Activated B cell treated with CpG ODN at 0.5 μM for 24 hours (primary cell): ENCODE data around the gene TANGO6. TPM values are rescaled to one million over a fixed set of nuclear protein-coding genes. Genes with fewer than 3 reads are reported as not detected.

ENCODE experiments used
- ATAC-seq: fragments of 200-7000 bp; cut with Tn5 transposase; one replicate; pipeline ENCODE4 v1.10.0; 2021; ENCODE audit warnings: low read depth, mild to moderate bottlenecking, moderate library complexity
- CTCF ChIA-PET: fragments of 350-600 bp; sonication (Branson Sonifier 250); formaldehyde crosslinking; loops from one replicate; lab custom pipeline; 2021; ENCODE audit warnings: antibody characterized with exemption; lab: Charles Lee
- POLR2A ChIA-PET: fragments of 350-600 bp; sonication (Branson Sonifier 250); formaldehyde crosslinking; loops from one replicate; lab custom pipeline; 2021; ENCODE audit warnings: antibody characterized with exemption; lab: Charles Lee
- DNase-seq: peaks from one replicate; pipeline ENCODE4 v3.0.0; 2022
- H3K27ac Mint-ChIP-seq: one replicate; pipeline ENCODE4 v1.8.0; 2020; ENCODE audit warnings: mixed read lengths
- H3K27me3 Mint-ChIP-seq: one replicate; pipeline ENCODE4 v1.8.0; 2021; ENCODE audit warnings: mixed read lengths
- H3K36me3 Mint-ChIP-seq: one replicate; pipeline ENCODE4 v1.8.0; 2021; ENCODE audit warnings: low read depth, mixed read lengths
- H3K4me1 Mint-ChIP-seq: one replicate; pipeline ENCODE4 v1.8.0; 2021; ENCODE audit warnings: mixed read lengths
- H3K4me3 Mint-ChIP-seq: one replicate; pipeline ENCODE4 v1.8.0; 2020; ENCODE audit warnings: mild to moderate bottlenecking, mixed read lengths
- H3K9me3 Mint-ChIP-seq: one replicate; pipeline ENCODE4 v1.8.0; 2020; ENCODE audit warnings: mixed read lengths
- CTCF ChIP-seq: fragments of 200-600 bp; IDR thresholded peaks from one replicate; pipeline ENCODE4 v1.8.0; 2022; ENCODE audit warnings: antibody characterized with exemption, mild to moderate bottlenecking
- intact Hi-C: fragments of 100-400 bp; cut with micrococcal nuclease; formaldehyde crosslinking; loops from one replicate; pipeline ENCODE4 v1.15.1; 2024
- total RNA-seq: library from RNA; stranded (reverse); gene quantifications from 2 replicates; pipeline ENCODE4 v1.2.3, GENCODE V29; 2022

TANGO6 gene
- total RNA-seq, 1 donor from 2014 or later: 39.4 TPM

DNA sequence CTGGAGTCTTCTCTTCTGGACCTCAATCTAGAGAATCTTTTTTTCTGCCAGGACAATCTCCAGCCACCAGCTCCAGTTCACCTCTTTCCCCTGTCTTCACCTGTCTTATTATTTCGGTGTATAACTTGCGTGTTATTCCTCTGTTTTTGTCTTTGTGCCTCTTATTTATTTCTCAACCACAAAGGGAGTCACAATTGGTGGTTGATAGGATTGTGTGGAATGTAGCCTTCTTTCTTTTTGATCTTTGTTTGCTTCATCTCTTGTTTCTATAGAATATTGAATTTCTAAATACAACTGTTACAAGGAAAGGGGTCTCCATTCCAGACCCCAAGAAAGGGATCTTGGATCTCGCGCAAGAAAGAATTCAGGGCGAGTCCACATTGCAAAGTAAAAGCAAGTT lies 226.2 kb downstream of the TANGO6 start:
- Mint-ChIP-seq H3K9me3 (no peaks in the 10 kb centered on the region), H3K36me3 (peaks cover 12% of the 10 kb centered on the region), H3K27me3 (no peaks in the 10 kb centered on the region), H3K27ac (no peak overlapping the region), H3K4me3 (no peak overlapping the region), H3K4me1 (no peaks in the 10 kb centered on the region)
- CTCF ChIA-PET: no interaction called here
- no peak for DNase-seq
- POLR2A ChIA-PET: no interaction called here
- intact Hi-C loops: no loop called here
- ATAC-seq: no peak
- no peak for TF ChIP-seq CTCF

GRCh38 chr16:69071036-69071435 lies 227.7 kb downstream of the TANGO6 start:
- H3K27ac Mint-ChIP-seq: no peak overlapping the region
- no peaks in the 10 kb centered on the region for H3K4me1 Mint-ChIP-seq
- no peaks in the 10 kb centered on the region for H3K27me3 Mint-ChIP-seq
- TF ChIP-seq CTCF: no peak
- ChIA-PET POLR2A (no interaction called here), CTCF (no interaction called here)
- no peak overlapping the region for H3K4me3 Mint-ChIP-seq
- peaks cover 9% of the 10 kb centered on the region for H3K36me3 Mint-ChIP-seq
- intact Hi-C loops: no loop called here
- no peak for DNase-seq
- ATAC-seq: no peak
- no peaks in the 10 kb centered on the region for H3K9me3 Mint-ChIP-seq

GRCh38 chr16:69072640-69072974 lies 229.3 kb downstream of the TANGO6 start:
- ChIA-PET POLR2A (no interaction called here), CTCF (interaction anchor here (1.0 kb wide), 1 partner anchor 40 kb away, joined by 3 read pairs; no protein-coding TSS in a partner anchor)
- Mint-ChIP-seq H3K4me3 (no peak overlapping the region), H3K27me3 (no peaks in the 10 kb centered on the region), H3K36me3 (peaks cover 10% of the 10 kb centered on the region), H3K9me3 (no peaks in the 10 kb centered on the region), H3K4me1 (no peaks in the 10 kb centered on the region), H3K27ac (no peak overlapping the region)
- ATAC-seq (no peak), DNase-seq (no peak)
- intact Hi-C loops: no loop called here
- TF ChIP-seq CTCF: no peak

DNA sequence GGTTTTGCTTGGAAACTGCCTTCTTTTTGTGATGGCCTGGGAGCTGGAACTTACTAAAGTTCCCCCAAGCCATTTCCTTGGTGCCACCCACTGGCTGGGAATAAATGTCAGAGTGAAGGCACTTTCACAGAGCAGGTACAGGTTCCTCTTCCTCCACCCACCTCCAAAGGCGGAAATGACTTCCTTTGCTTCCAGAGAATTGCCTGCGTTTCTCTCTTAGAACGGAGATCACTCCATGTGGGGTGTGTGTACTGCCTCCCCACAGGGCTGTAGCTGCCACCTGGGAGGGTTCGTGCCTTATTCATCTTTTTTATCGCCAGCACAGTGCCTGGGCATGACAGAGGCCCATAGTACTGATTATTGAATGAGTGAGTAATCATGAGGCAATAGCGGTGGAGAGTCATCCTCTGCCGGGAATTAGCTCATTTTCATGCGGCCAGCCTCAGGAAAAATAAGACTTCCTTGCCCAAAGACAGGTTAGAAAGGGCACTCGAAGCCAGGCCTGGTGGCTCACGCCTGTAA lies 229.9 kb downstream of the TANGO6 start:
- intact Hi-C loops: no loop called here
- peaks cover 8% of the 10 kb centered on the region for H3K36me3 Mint-ChIP-seq
- DNase-seq (no peak), ATAC-seq (no peak)
- ChIA-PET CTCF (interaction anchor here (1.0 kb wide), 1 partner anchor 40 kb away, joined by 3 read pairs; no protein-coding TSS in a partner anchor), POLR2A (interaction anchor here (0.7 kb wide), 1 partner anchor 1412 kb away, joined by 5 read pairs; no protein-coding TSS in a partner anchor)
- H3K9me3 Mint-ChIP-seq: no peaks in the 10 kb centered on the region
- H3K27me3 Mint-ChIP-seq: no peaks in the 10 kb centered on the region
- H3K27ac Mint-ChIP-seq: no peak overlapping the region
- H3K4me3 Mint-ChIP-seq: no peak overlapping the region
- H3K4me1 Mint-ChIP-seq: no peaks in the 10 kb centered on the region
- no peak for TF ChIP-seq CTCF

GRCh38 chr16:69077251-69077650 lies 233.9 kb downstream of the TANGO6 start:
- Mint-ChIP-seq H3K4me3 (no peak overlapping the region), H3K27me3 (no peaks in the 10 kb centered on the region), H3K4me1 (no peaks in the 10 kb centered on the region), H3K27ac (no peak overlapping the region), H3K9me3 (no peaks in the 10 kb centered on the region), H3K36me3 (peaks cover 2% of the 10 kb centered on the region)
- ATAC-seq: no peak
- DNase-seq: no peak
- intact Hi-C loops: no loop called here
- POLR2A ChIA-PET: no interaction called here
- no peak for TF ChIP-seq CTCF
- CTCF ChIA-PET: no interaction called here
